Heart left ventricle (tissue), 16 donors: ENCODE results near the gene ENKUR. TPM values are rescaled to one million over a fixed set of nuclear protein-coding genes. Genes with fewer than 3 reads are reported as not detected.

Experiments
- ATAC-seq, 4 donors: fragments of 200-7000 bp; cut with Tn5 transposase; one replicate each; pipeline ENCODE4 v1.9.1; 2020 to 2022; ENCODE audit warnings: moderate library complexity in 4 of 4, mild to moderate bottlenecking in 3 of 4, moderate number of reproducible peaks in 1 of 4
- DNase-seq, 5 donors: peaks; one replicate each; pipeline ENCODE4 v3.0.0-alpha.2; 2020
- H3K27ac ChIP-seq, 12 donors: fragments of 200-600 bp; sonication (generic) in 4 of 12; one replicate each; pipeline versions ENCODE4 v1.5.0 to v1.8.0; 2016 to 2022; ENCODE audit warnings: mild to moderate bottlenecking in 2 of 12
- H3K27me3 ChIP-seq, 9 donors: fragments of 200-600 bp; sonication (generic) in 2 of 9; one replicate each; pipeline versions ENCODE4 v1.5.1 to v1.8.0; 2016 to 2022; ENCODE audit warnings: mild to moderate bottlenecking in 3 of 9
- H3K36me3 ChIP-seq, 9 donors: fragments of 200-600 bp; sonication (generic) in 2 of 9; one replicate each; pipeline versions ENCODE4 v1.5.0 to v1.8.0; 2018 to 2022; ENCODE audit warnings: mild to moderate bottlenecking in 2 of 9
- H3K4me1 ChIP-seq, 12 donors: fragments of 200-600 bp; sonication (generic) in 4 of 12; one replicate each; pipeline versions ENCODE4 v1.5.0 to v1.8.0; 2016 to 2022; ENCODE audit warnings: mild to moderate bottlenecking in 3 of 12
- H3K4me3 ChIP-seq, 12 donors: fragments of 200-600 bp; sonication (generic) in 4 of 12; one replicate each; pipeline versions ENCODE4 v1.5.0 to v1.8.0; 2017 to 2022; ENCODE audit warnings: mild to moderate bottlenecking in 9 of 12, moderate library complexity in 4 of 12
- H3K9me3 ChIP-seq, 12 donors: fragments of 200-600 bp; sonication (generic) in 4 of 12; one replicate each; pipeline versions ENCODE4 v1.5.0 to v1.8.0; 2016 to 2022; ENCODE audit warnings: mild to moderate bottlenecking in 1 of 12
- POLR2A ChIP-seq, 2 donors: fragments of 450-650 bp; IDR thresholded peaks; one replicate each; pipeline ENCODE4 v1.6.1; 2017; ENCODE audit warnings: antibody characterized with exemption in 2 of 2, mild to moderate bottlenecking in 2 of 2, moderate library complexity in 2 of 2
- WGBS, 4 donors: extraction: QIAGEN DNeasy Blood & Tissue Kit in 2 of 4; methylation state at CpG; one replicate each; pipeline versions ENCODE4 v1.1.5 to v1.1.7; 2013 to 2018; 5-methylcytosine and 5-hydroxymethylcytosine counted together
- intact Hi-C, 10 donors: fragments of 100-400 bp; cut with DNase I; formaldehyde crosslinking; loops; one replicate each; pipeline versions ENCODE4 v1.11.1 to v1.14.2; 2022
- polyA plus RNA-seq, 2 donors: library from polyadenylated mRNA; stranded (reverse); fragments of 200-250 nt; gene quantifications; one replicate each; pipeline ENCODE4 v1.2.3, GENCODE V29; 2013
- total RNA-seq, 9 donors: library from RNA; depleted of rRNA in 2 of 9; stranded (reverse); fragments of >200 nt in 2 of 9; fragmentation: NEBNext Ultra II Directional in 3 of 9; extraction: Animal tissue kit (Norgen Biotek cat#: 25700) in 3 of 9; gene quantifications; one replicate each; pipeline versions ENCODE4 v1.1.0 to v1.2.4, GENCODE V29; 2016 to 2023
- TF ChIP-seq, protein P1 (sequence below), 12 donors: fragments of 200-600 bp; sonication (generic) in 4 of 12; IDR thresholded peaks; one replicate each; pipeline versions ENCODE4 v1.5.0 to v1.8.0; 2018 to 2022; ENCODE audit warnings: antibody characterized with exemption in 12 of 12, mild to moderate bottlenecking in 5 of 12
- donor health status: ischemic (EF 13 %, LVEDD 7.1; RV severe dilation, severe dysfunction).
- donor health status: healthy with polysubstance abuse.
- donor health status: DM: no; HTN: yes; CAD: no.
- donor health status: DM: no; HTN: no; CAD: no.
- donor health status: ischemic (EF 25% LVEDD 6.9; RV normal size, moderate dysfunction).
- donor health status: ischemic (EF 25% LVEDD 5.7; RV mildly dilated, moderate dysfunction).
- donor health status: healthy.
- donor health status: DM: yes; HTN: yes; CAD: no.
- donor health status: ischemic (EF 35%, LVEDD 5.7; RV mildly dilated, moderate dysfunction).
- donor health status: nonischemic (EF 11% LVEDD 7.7; RV severe dilation, severe dysfunction).
- donor health status: DM: yes; HTN: yes; CAD: no.
- donor health status: PGD.
- donor health status: ischemic (EF 29% LVEDD 5.4; RV normal size, mild dysfunction).
- donor health status: nonischemic (EF 23%, LVEDD 6.1; RV moderate dilation, normal function).

ENKUR gene
- total and polyA plus RNA-seq, 11 donors = 0.12 to 0.20 (median 0.19) TPM; not detected in 7

DNA sequence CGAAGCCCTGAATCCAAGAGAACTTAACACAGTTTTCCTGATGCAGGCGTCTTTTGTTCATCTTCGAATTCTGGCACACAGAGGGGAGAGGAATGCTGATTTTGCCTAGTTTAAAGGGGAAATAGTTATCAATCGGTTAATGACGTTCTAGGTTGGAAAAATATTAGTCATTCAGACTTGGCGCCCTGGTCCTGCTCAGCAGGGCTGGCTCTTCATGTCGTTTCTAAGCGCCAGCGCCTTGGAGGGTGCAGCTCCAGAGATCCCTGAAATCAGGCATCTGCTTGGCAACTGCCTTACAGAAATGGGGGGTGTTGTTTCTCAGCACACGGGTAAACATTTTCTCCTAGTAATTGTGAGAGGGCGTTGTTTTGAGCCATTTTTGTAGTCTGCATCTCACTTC lies 62.3 kb downstream of the ENKUR start:
- peak in 1 of 5 donors; percentile 29 for DNase-seq
- peak overlapping the region in 10 of 12 donors; percentile 21 to 86 (median 79) for H3K27ac ChIP-seq
- no peaks in the 10 kb centered on the region for H3K36me3 ChIP-seq

DNA sequence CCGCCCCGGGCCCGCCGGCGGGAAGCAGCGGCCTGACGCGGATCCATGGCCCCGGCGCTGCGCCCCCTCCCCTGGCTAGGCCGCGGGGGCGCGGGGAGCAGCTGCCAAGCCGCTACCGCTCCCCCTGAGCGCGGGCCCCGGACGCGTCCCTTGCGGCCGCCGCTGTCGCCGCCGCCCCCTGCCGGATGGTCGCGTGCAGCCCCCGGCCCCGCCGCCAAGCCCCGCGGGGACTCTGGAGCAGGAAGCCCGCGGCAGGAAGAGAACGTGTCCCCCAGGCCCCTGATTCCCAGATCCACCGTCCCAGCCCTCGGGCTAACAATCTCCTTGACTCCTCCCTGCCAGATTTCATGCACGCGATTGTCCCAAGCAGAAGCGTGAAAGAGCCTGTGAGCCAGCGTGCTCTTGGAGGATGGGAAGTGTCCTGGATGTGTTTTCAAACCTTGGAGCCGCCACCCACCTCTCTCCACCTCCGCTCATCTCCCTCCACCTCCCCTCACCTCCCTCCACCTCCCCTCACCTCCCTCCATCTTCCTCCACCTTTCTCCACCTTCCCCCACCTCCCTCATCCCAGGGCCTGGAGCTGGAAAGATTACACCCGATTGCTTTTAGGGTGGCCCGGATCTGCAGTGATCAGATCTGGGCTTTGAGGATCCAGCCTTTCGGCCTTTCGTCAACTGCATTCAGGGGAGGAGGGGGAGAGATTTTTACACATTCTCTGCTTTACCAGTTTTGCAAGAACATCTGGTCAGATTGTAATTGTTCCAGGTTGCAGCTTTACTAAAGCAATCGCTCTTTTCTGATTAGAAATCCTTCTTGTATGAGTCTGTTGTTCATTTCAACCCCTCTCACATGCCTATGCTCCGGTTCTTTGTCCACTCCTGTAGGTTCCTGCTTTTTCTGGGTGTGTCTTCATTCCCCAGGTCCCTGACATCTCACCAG lies 63.0 kb downstream of the ENKUR start:
- ATAC-seq = peak; percentile 18 to 65 (median 58)
- intact Hi-C loops = loop anchor here in 7 of 10 donors (2.0 to 10.0 kb wide), 6 partner anchors 226 to 311 kb away; partner anchors contain the start of gene ARHGAP21 (in 5 of the 7)
- Histone ChIP-seq H3K4me3 (peak overlapping the region; percentile 47 to 73 (median 64)), H3K36me3 (no peaks in the 10 kb centered on the region), H3K27ac (peak overlapping the region; percentile 21 to 86 (median 79)), H3K4me1 (peaks cover 0 to 28% (median 12%) of the 10 kb centered on the region in 12 donors), H3K9me3 (no peaks in the 10 kb centered on the region), H3K27me3 (no peaks in the 10 kb centered on the region)
- no peak for TF ChIP-seq POLR2A (IDR thresholded peaks at IDR 0.05)
- TF ChIP-seq, protein P1, sequence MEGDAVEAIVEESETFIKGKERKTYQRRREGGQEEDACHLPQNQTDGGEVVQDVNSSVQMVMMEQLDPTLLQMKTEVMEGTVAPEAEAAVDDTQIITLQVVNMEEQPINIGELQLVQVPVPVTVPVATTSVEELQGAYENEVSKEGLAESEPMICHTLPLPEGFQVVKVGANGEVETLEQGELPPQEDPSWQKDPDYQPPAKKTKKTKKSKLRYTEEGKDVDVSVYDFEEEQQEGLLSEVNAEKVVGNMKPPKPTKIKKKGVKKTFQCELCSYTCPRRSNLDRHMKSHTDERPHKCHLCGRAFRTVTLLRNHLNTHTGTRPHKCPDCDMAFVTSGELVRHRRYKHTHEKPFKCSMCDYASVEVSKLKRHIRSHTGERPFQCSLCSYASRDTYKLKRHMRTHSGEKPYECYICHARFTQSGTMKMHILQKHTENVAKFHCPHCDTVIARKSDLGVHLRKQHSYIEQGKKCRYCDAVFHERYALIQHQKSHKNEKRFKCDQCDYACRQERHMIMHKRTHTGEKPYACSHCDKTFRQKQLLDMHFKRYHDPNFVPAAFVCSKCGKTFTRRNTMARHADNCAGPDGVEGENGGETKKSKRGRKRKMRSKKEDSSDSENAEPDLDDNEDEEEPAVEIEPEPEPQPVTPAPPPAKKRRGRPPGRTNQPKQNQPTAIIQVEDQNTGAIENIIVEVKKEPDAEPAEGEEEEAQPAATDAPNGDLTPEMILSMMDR (IDR thresholded peaks at IDR 0.05) = peak in 10 of 12 donors; percentile 20 to 57 (median 46)
- 6 to 31% (median 10%) methylated on average over 12 to 53 of the region's 53 CpGs for WGBS, 4 donors
- DNase-seq = peak; percentile 47 to 79 (median 57)

More for the DNA sequence above, 62.3 kb downstream of the ENKUR start:
- Histone ChIP-seq H3K27me3 (no peaks in the 10 kb centered on the region), H3K4me3 (peak overlapping the region in 6 of 12 donors; percentile 62 to 71 (median 66)), H3K4me1 (peaks cover 0 to 23% (median 10%) of the 10 kb centered on the region in 12 donors), H3K9me3 (no peaks in the 10 kb centered on the region)
- intact Hi-C loops = loop anchor here in 7 of 10 donors (2.0 to 10.0 kb wide), 6 partner anchors 226 to 311 kb away; partner anchors contain the start of gene ARHGAP21 (in 5 of the 7)
- TF ChIP-seq, protein P1 (IDR thresholded peaks at IDR 0.05) = no peak
- TF ChIP-seq POLR2A (IDR thresholded peaks at IDR 0.05) = no peak
- 82 to 88% (median 86%) methylated on average over 11 of the region's 11 CpGs for WGBS, 4 donors
- peak in 2 of 4 donors; percentile 14 to 32 for ATAC-seq

DNA sequence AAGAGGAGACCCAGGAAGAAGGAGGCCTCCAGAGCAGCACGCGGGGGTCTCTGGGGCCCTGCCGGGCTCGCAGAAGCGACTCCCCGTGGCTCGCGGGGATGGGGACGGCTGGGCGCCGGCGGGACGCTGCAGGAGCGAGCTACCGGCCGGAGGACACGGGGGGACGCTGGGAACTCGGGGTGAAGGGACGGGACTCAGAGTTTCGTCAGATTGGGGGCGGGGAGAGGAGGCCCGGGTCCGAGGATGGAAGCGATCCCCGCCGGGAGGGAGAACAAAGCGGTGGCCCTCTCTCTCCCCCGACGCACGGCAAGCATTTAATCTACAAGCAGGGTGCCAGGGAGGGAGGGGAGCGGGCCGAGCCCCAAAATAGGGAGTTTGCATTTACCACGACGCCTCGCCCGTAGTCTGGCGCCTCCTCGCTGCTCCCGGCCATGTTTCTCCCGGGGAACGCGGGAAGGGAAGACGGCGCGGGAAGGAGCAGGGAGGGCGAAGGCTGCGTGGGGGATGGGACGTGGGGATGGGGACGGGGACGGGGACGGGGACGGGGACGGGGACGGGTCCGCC lies 63.7 kb downstream of the ENKUR start, which contains the start of gene PRTFDC1:
TSS of gene PRTFDC1 (minus strand) at position 464 of the 564 bp plus-strand sequence. CDS start at position 433, 31 bp downstream.
- Histone ChIP-seq H3K4me3 (peak within 1 kb of the TSS; percentile 47 to 73 (median 64)), H3K4me1 (peaks cover 0 to 34% (median 16%) of the 10 kb centered on the region in 12 donors), H3K36me3 (no peaks in the 10 kb centered on the region), H3K27ac (peak within 1 kb of the TSS; percentile 21 to 86 (median 79)), H3K27me3 (no peaks in the 10 kb centered on the region), H3K9me3 (no peaks in the 10 kb centered on the region)
- no peak for TF ChIP-seq POLR2A (IDR thresholded peaks at IDR 0.05)
- TF ChIP-seq, protein P1 (IDR thresholded peaks at IDR 0.05) = peak in 1 of 12 donors; percentile 18
- 2 to 4% (median 3%) methylated on average over 20 to 56 of the region's 56 CpGs for WGBS, 4 donors
- ATAC-seq = peak; percentile 22 to 61 (median 46)
- intact Hi-C loops = loop anchor here in 7 of 10 donors (2.0 to 10.0 kb wide), 6 partner anchors 225 to 310 kb away; partner anchors contain the start of gene ARHGAP21 (in 5 of the 7)
- DNase-seq = peak; percentile 43 to 82 (median 61)
